GM18508 (cell line): ENCODE data around the gene SNUPN.
"Not testable (repeated sequence)": the region's sequence is repeated elsewhere in the genome, so short reads cannot be mapped to it uniquely, and the experiment has no call there.

Experiments used
- ATAC-seq: cut with Tn5 transposase; IDR thresholded peaks from one replicate; pipeline ENCODE4 v1.9.1; 2021; ENCODE audit warnings: moderate number of reproducible peaks; ENCODE audit not compliant: insufficient read depth, unreplicated experiment

SNUPN gene

DNA sequence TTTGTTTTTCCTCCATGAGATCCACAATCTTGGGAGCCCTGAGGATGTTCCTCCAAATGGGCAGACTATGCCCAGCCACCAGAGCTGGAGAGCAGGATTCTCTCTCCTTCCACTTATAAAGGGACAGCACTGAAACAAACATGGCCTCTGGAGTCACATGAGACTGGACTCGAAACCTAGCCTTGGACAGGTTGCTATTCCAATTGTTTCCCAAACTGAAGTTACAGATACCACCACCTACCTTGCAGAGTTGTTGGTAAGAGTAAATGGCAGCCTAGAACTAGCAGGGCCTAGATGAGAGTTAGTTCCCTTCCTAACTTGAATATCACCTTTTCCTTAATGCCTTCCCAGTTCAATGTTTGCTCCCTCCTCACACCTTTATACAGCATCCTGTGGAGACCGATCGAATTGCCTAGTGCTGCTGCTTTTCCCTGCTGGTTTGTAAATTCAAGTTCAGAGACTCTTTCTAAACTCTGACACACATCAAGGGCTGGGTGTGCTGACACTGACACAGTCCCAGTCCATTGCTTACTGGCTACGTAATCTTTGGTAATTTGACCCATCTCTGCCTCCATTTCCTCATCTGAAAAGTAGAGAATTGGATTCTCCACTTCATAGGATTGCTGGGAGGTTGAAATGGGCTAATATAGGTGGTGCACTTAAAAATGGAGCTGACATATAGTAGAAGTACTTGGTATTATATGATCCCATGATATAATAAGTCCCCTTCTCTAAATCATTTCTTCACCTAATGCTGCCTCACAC, 11.9 kb upstream of the SNUPN start:
- ATAC-seq = no peak

DNA sequence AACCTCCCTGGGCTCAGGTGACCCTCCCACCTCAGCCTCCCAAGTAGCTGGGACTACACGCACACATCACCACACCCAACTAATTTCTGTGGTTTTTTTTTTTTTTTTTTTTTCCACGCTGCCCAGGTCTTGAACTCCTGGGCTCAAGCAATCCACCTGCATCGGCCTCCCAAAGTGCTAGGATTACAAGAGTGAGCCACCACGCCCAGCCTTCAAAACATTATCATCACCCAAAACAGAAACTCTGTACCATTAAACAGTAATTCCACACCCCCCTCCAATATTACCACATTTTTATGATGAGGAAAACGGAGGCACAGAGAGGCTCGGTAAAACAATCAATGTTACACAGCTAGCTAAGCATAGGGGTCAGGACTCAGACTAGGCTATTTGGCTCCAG, 10.5 kb upstream of the SNUPN start:
- ATAC-seq = no peak

DNA sequence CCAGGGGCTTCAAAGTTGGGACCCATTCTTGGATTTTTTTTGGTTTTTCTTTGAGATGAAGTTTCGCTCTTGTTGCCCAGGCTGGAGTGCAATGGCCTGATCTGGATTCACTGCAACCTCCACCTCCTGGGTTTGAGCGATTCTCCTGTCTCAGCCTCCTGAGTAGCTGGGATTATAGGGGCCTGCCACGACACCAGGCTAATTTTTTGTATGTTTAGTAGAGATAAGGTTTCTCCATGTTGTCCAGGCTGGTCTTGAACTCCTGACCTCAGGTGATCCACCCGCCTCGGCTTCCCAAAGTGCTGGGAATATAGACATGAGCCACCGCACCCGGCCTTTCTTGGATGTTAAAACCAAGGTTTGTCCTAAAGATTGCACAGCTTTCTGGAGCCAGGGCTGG, 8.4 kb upstream of the SNUPN start:
- ATAC-seq = not testable (repeated sequence)

DNA sequence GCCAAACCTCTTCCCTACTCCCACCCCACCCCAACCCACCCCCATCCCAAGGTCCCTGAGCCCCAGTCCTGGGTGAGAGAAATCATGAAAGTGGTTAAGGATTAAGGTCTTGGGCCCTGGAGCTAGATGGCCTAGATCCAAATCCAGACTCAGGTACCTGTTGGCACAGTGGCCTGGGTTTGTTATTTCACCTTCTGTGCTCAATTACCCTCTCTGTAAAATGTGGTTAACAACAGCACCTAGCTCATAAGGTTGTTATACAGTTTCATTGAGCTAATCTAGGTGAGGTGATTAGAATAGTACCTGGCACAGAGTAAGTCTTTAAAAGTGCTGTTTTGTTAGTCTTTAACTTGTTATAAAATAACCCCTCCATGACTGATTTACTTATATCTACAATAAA, 6.4 kb upstream of the SNUPN start:
- no peak for ATAC-seq

DNA sequence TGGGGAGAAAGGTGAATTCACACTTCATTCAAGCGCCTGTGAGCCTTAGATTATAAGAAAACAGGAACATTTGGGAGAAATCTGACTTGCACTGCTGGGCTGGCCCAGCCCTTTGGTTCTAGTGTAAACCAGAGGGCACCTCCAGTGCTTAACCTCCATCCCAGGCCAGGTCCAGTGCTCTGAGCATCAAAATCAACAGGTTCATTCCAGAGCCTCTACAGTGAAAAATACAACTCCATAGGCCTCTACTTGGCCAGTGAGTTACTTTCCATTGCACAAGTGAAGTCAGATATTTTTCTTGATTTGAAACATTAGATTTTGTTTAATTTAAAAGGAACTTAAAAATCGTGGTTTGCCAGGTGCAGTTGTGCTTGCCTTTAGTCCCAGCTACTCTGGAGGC, 3.0 kb downstream of the SNUPN start:
- no peak for ATAC-seq

DNA sequence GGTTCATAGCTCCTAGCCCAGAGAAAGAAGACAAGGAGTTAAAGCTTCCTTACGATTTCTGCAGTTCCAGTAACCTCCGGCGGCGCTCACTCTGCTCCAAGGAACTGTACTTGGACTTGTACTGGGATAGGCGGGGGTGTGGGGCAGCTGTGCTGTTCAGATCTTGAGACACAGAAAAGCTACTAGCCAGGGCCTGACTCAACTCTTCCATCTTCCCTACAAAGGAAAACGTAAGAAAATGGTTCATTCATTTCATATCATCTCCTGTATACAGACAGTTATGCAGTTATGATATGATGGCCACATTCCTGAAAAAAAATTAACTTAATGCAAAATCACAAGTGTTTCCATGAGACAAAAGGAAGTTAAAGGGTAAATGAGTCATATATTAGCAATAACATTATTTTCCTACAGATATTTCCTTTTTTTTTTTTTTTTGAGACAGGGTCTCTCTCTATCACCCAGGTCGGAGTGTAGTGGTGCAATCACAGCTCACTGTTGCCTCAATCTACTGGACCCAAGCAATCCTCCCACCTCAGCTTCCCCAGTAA, 4.6 kb downstream of the SNUPN start:
- no peak for ATAC-seq

DNA sequence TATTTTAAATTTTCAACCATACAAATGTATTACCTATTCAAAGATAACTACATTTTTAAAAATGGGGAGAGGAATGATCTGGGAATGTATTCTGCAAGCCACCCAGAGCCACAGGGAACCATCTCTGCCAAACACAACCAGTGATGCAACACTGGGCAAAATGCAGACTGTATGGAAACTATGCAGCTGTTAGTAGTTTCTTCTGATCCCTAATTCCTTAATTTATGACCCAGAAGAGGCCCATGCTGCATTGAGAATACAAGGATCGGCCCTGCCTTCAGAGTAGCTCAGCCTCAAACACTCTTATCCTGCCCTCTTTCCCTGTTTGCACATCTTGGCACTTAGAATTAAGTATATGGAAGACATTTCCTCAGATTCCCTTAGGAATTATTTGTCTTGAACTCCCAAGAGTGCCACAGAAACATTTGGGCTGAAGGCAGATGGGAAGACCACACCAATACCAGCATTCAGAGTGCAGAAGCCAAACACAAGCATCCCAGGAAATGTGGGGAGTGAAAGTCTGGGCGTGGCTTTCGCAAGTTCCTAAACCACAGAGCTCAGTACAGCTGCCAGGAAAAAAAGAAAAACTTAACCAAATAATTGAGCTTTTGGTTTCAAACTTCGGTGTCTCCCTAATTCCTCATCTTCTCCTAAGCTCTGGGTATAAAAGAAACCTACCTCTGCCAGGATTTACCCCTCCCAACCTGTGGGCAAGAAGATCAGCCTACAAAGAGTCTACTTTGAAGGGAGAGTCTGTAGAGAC, 5.3 kb downstream of the SNUPN start:
- no peak for ATAC-seq

DNA sequence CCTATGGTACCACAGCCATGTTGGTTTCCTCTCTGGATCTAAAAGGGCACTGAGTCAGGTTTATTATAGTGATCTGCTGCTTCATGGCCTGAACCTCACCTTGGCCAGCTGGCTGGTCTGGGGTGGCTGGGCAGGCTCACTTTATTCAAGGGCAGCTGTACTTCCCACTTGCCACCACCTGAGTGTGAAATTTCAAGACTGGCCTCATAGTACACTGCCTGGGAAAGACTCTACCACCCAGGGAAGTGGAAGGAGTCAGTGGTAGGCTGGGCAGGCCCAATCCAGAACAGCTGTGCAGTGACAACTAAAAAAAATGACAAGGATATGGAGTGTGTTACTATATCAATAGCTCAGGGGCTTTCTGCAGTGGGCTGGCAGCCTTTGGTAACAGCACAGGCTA, 8.8 kb downstream of the SNUPN start:
- no peak for ATAC-seq

DNA sequence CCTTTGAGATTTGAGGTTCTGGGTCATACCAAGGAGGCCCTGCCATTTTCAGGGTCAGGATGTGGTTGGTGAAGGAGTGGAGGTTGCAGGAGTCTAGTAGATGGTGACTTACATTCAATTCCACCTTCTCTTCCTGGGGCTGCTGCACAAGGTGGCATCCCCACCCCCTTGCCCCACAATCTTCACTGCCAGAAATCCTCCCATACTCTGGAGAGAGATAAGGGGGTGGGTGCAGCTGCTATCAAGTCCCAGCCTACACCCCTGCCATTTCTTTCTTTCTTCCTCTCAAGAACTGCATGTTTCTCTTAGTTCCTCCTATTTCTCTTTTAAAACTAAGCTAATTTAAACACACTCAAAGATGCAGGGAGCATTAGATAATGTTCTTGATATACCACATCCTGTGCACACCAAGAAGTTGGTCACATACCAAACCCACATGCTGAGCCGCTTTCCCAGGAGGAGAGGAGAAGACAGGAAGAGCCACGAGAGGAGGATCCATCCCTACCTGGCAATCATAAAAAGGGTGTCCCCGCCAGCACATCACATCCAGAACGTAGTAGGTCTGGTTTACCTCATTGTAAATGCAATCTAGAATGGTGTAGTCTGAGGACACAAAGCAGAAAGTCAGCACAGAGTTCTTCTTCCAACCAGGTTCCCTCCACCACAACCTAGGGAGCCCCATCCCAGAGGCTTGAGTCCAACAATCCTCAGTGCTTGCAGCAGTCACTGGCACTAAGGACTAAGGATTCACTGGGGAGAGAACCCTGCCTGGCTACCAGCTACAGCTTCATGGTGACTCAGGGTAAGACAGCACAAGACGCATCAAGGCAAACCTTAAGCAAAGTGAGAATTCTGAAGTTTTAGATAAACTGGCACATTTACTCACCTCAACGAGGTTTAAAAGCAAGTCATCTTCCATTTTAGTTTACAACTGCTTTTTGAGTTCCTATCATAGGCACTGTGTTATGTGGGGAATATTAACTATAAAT, 18.5 kb downstream of the SNUPN start:
- no peak for ATAC-seq

DNA sequence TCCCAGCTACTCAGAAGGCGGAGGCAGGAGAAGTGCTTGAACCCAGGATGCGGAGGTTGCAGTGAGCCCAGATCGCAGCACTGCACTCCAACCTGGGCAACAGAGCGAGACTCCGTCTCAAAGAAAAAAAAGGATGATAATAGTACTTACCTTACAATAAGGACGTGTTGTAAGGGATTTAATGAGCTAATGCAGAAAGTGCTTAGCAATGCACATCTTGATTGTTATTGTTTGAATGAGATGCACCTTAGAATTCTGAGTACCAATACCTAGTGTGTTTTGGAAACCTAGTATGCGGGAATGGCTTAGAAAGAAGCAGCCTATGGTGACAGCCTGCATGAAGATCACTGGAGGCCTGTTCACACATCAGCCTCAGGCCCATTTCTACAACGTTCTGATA, 19.5 kb downstream of the SNUPN start:
- ATAC-seq = no peak

DNA sequence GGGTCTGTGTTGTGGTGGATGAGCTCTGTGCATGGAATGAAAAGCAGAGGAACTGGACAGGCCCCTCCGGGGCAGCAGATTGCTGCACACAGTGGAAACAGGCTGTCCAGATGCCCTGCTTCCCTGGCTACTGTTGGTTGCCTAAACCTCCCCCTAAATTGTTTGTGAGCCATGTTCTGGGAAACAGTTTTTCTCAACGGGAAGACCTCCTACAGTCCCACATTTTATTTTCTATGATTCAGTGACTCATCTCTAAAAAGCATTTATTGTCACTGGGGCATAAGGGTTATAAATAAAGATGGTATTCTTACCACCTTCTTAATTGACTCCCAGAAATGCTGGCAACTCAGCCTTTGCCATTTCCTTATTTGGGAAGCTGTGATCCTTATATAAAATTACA, 26.1 kb downstream of the SNUPN start:
- ATAC-seq = no peak

DNA sequence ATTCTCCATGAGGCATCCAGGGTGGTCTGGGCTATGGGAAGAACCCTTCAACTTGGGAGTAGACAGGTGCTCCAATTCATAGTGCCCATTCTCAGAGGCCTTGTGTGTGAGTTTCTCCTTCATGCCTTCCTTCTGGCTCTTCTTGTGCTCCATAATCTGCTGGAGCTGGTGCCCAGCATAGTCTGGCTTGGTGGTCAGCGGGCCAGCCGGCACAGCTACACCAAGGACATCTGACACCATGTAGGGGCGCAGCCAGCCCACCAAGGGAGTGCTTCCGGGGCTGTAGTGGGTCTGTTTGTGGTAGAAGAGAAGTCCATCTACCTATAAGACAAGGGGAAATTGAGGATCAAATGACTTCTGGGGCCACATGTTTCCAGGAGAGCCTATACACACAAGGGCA, 27.2 kb downstream of the SNUPN start:
- ATAC-seq = no peak

DNA sequence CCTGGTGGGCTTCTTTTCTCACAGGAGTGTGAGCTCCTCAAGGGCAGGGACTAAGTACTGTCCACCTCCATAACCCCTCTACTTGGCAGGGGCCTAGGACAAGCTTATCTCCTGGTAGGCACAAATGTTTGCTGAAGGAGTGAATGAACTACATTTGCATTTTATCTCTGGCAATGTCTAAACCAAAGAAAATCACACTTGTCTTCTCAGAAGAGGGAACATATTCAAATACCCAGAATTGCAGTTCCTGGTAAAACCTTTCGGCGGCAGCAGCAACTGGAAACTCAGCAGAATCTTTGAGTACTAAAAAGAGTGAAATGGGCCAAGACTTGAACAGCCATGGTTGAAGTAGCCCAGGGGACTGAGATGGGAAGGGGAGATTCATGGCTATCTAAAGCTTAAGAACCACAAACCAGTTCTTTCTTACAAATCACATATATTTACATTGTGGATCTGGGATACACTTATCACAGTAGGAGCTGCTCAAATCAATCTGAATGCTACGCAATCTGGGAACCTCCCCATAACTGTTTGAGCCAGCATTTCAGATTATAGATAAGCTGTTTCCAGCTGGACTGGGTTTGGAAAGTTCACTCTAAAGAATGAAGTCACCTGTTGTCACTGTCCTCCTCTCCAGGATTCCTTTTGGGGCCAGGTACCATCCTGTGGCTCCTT, 27.7 kb downstream of the SNUPN start:
- ATAC-seq = no peak

DNA sequence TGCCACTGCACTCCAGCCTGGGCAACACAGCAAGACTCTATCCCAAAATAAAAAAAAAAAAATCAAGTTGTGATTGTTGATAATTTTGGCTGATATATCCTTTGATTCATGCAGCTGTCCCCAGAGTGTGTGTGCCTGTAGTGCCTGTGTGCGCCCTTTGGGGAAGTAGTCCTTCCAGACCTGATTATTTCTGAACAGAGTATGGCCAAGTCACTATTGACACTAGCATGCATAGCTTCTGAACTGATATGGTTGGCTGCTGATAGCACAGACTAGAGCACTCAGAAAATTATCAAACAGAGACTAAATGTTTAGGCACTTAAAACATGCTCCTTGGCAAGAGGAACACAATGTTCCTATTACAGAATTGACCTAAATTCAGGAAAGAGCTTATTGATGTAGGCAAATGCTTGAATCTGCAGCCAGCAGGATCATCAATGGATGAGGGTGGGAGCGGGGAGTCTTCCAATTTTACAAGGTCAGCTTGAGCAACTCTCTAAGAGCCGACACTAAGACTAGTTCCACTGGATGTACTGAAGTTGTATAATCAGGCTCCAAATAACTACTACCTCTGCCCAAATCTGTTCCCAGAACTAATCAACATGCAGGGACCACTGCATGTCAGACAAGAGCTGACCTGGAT, 28.7 kb downstream of the SNUPN start:
- ATAC-seq = no peak

DNA sequence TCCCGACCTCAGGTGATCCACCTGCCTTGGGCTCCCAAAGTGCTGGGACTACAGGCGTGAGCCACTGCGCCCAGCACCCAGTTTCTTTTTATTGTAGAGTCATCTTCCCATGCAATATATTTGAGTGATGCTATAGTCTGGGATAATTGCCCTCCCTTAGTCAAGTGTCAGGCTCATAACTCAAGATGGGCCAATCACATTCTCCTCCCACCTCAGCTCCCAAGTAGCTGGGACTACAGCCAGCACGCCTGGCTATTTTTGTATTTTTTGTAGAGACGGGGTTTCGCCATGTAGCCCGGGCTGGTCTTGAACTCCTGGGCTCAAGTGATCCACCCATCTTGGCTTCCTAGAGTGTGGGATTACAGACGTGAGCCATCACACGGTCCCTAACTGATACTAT, 31.2 kb downstream of the SNUPN start:
- no peak for ATAC-seq

DNA sequence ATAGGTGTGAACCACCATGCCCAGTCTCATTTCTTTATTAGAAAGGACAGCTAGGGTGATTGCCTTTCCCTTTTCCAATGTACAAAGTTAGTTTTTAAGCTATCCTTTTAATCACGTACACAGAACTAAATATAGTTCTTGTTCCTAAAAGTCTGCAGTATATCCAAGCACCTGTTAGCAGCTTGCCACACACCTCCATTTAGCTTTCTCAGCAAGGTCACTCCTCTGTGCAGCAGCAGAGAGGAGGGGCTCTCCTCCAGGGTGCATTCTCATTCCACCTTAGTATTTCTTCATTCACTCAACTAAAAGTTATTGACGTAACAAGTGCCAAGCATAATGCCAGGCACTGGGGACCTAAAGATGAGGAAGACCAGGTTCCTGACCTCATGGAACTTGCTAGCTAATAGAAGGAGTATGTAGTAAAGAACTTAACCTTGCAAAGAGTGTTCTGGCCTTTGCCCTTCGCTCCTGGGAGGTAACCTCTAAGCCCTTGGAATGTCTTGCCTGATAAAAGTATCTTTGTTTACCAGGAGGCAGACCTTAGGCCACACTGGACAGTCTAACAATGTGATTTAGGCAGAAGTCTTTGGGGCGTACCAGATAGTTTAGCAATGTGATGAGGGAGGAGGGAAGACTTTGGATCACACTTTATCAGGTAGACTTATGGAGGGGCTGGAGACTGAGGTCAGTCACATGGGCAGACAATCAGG, 33.7 kb downstream of the SNUPN start:
- no peak for ATAC-seq

DNA sequence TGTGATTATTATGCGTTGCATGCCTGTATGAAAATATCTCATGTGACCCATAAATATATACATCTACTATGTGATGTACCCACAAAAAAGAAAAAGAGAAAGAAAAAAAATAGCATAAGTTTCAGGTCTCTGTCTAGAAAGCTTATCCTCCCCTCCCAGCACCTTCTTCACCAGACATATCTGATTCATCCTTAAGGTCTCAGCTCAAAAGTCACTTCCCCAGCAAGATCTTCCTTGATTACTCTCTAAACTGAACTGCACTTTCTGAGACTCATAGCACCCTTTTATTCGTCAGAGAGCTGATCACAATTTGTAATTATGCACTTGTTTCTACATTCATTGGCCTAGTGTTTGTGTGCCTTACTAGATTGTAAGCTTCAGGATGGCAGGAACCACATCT, 35.3 kb downstream of the SNUPN start:
- ATAC-seq = no peak

DNA sequence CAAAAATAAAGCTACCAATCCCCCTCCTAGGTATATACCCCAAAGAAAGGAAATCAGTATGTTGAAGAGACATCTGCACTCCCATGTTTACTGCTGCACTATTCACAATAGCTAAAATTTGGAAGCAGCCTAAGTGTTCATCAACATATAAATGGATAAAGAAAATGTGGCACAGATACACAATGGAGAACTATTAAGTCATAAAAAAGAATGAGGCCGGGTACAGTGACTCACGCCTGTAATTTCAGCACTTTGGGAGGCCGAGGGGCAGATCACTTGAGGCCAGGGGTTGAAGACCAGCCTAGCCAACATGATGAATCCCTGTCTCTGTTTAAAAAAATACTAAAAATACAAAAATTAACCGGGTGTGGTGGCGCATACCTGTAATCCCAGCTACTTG, 36.5 kb downstream of the SNUPN start:
- ATAC-seq = no peak

DNA sequence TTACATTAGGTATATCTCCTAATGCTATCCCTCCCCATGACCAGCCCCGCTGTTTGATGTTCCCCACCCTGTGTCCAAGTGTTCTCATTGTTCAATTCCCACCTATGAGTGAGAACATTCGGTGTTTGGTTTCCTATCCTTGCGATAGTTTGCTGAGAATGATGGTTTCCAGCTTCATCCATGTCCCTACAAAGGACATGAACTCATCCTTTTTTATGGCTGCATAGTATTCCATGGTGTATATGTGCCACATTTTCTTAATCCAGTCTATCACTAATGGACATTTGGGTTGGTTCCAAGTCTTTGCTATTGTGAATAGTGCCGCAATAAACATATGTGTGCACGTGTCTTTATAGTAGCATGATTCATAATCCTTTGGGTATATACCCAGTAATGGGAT, 39.1 kb downstream of the SNUPN start:
- ATAC-seq = not testable (repeated sequence)
